OCI-M1 (cell line): ENCODE measurements around the gene CUBN.

Experiments used
- DNase-seq: peaks from one replicate; lab custom pipeline; 2025; lab: John Stamatoyannopoulos, UW

The CUBN gene

DNA sequence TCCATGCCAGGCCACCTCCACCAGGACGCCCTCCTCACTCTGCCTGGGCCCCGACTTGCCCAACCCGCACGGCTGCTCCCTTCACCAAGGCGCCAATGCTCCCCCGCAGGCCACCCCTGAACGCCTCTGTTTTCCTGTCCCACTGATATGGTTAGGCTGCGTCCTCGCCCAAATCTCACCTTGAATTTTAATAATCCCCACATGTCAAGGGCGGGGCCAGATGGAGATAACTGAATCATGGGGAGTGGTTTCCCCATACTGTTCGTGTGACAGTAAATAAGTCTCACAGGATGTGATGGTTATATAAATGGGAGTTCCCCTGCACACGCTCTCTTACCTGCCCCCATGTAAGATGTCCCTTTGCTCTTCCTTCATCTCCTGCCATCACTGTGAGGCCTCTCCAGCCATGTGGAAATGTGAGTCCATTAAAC, 342.2 kb downstream of the CUBN start:
- no peak for DNase-seq

DNA sequence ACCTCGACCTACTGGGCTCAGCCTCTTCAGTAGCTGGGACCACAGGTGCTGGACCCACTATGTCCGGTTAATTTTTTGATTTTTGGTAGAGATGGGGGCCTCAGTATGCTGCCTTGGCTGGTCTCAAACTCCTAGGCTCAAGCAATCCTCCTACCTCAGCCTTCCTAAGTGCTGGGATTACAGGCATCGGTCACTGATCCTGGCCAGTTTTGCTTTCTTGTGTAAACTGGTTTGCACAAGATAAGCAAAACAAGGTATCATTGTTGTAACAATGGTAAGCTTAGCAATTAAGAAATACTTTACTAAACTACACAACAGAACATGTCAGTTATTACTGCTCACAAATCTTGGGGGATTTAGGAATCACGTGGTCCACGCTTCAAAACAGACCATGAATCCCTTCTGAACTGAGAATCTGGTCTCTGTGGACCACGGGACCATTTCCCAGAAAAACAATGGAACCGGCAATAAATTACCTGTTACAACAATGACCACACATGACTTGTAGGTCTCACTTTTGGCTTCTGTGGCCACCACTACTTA, 349.2 kb downstream of the CUBN start:
- DNase-seq = no peak

DNA sequence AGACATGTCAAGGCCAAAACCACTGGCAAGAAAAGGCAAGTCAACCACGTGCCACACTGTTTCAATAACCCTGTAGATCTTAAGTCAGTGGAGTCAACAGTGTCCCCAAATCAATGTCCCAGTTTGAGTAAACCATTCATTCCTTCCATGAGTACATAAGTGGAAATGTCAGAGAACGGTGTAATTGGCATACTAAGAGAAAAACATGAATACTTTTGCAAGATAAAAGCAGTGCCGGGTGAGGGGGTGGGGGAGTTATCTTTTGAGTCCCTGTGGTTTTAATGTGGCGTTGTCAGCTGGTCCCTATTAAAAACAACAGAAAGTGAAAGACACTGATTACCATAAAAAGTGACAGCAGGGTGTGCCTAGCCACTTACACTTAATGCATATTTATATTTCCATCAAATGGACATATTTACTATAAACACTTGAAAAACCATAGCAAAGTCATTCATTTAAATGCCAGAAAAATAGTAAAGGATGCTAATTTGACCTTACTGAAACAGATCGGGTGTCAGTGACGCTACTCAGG, 350.2 kb downstream of the CUBN start:
- peak; percentile 48 for DNase-seq

DNA sequence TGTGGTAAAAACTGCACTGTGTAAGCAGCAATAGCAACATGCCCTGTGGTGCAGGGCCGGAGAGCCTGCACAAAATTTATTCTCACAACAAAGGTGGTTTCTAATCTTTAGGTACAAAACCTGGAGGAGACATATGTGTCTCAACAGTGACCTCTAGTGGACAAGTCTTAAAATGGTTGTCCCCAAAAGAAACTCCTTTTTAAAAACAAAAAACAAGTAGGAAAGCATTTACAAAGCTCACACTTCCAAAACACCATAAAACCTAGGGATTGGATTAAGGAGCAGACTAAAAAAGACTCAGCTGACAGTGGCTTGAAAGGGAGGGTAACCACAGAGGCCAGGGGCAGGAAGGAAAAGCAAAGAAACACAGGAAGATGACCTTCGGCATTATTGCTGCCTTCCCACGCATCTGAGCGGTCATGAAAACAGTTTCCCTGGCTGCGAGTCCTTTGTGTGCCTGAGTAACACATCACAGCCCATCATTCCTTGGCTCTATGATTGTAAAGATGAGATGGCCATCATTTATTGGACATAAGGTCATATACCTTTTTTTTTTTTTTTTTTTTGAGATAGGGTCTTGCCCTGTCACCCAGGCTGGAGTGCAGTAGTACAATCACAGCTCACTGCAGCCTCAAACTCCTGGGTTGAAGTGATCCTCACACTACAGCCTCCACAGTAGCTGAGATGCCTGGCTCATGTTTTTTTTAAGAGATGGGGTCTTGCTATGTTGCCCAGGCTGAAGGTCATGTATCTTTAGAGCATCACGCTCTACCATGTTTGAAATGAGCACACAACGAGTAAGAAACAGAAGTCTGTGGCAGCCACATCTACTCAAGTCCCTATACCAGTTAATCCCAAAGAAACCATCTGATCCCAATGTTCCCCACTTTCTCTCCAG, 351.9 kb downstream of the CUBN start:
- peak; percentile 78 for DNase-seq

DNA sequence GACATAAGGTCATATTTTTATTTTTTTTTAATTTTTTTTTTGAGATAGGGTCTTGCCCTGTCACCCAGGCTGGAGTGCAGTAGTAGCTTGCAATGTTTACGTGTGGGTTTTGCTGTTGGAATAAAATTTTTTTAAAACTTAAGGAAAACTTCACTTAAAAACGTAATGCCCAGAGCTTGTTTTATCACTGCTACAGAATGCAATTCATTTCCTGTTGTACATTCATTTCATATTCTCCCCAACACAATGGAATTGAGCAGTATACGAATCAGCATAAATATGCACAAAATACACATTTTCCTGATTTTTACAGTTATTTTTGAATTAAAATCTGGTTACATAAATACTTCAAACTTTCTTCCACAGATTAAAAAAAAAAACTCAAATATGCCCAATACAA, 352.7 kb downstream of the CUBN start:
- no peak for DNase-seq
